SK-N-MC (cell line): ENCODE data around the gene BEST2.

Experiments
- EZH2 ChIP-seq: fragments of 200-600 bp; sonication (generic); IDR thresholded peaks from one replicate; pipeline ENCODE4 v1.6.1; 2017; ENCODE audit warnings: antibody characterized with exemption
- POLR2AphosphoS5 ChIP-seq: IDR thresholded peaks from 2 replicates; pipeline ENCODE4 v1.6.1; 2012; ENCODE audit warnings: mild to moderate bottlenecking, low read depth, low read length, borderline replicate concordance

GRCh38 chr19:12783849-12784393 is 32.3 kb downstream of the BEST2 start:
- TF ChIP-seq POLR2AphosphoS5 (no peak), EZH2 (no peak)
